GM18502 (cell line): ENCODE data around the gene GALR2.

ENCODE experiments used
- ATAC-seq: cut with Tn5 transposase; IDR thresholded peaks from one replicate; pipeline ENCODE4 v1.9.1; 2021; ENCODE audit warnings: mild to moderate bottlenecking; ENCODE audit not compliant: unreplicated experiment, poor library complexity

Gene GALR2

DNA sequence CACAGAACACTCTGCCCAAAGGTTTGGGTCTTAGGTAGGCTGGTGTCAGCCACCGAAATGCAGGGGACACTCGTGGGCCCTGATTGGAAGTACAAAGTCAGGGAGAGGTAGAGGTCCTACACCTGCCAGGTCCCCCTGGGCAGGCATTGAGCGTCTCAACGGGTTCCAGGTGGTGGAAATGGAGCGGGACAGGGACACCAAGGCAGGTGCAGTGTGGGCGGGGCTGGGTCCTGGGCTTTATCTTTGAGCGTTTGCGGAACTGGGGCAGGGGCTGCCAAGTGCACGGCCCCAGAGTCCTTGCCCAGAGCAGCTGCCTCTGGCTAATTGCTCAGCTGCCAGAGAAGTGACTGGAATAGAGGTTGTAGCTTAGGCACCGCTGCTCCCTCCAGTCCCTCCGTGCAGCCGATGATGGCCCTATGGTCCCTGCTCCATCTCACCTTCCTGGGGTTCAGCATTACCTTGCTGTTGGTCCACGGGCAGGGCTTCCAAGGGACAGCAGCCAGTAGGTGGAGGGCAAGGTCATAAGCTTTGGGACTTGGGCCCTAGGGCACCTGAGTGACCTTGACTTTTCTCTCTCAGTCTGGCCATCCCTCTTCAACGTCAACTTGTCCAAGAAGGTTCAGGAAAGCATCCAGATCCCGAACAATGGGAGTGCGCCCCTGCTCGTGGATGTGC is 4.4 kb downstream of the GALR2 start, which contains the start of gene ZACN:
Gene ZACN (plus strand): TSS at position 323 of the 675 bp plus-strand sequence. CDS start 83 bp downstream, at position 406.
- no peak for ATAC-seq

DNA sequence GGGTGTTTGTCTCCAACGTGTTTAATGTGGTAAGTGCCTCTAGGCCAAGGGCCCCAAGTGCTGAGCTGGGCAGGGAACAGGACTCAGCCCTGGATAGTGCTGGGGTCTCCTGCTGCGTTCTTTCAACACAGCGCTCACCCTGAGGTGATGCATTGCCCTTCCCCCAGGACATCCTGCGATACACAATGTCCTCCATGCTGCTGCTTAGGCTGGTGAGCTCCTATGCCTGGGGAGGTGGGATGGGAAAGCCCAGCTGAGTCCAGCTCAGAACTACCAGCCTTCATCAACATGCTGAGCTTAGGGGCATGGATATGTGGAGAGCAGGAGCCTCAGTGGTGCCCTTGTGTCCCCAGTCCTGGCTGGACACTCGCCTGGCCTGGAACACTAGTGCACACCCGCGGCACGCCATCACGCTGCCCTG is 5.0 kb downstream of the GALR2 start:
- no peak for ATAC-seq

DNA sequence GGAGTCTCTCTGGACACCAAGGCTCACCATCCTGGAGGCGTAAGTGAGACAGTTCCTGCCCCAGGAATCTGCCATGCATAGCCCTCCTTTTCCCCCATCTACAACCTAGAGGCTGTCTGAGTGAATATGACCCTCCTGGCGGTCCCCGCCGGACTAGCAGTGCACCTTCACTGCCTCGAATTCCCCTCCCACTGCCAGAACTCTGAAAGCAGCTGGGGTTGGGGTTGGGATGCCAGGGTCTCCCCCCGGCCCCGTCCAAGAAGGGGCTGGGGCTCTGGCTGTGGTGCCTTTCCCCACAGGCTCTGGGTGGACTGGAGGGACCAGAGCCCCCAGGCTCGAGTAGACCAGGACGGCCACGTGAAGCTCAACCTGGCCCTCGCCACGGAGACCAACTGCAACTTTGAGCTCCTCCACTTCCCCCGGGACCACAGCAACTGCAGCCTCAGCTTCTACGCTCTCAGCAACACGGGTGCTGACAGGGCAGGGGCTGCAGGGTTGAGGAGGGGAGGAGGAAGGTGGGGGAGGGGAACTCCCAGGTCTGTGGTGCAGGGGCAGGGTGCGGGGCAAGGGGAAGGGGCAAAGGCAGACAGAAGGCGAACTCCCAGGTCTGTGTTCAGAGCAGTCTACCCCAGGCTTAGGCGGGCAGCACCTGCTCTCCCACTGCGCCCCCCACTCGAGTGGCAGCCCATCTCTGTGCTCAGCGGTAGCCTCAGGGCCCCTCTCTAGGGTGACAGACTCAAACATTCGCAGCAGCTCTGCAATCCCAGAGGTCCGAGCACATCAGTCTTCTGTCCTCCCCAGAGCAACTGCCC is 5.6 kb downstream of the GALR2 start:
- no peak for ATAC-seq

DNA sequence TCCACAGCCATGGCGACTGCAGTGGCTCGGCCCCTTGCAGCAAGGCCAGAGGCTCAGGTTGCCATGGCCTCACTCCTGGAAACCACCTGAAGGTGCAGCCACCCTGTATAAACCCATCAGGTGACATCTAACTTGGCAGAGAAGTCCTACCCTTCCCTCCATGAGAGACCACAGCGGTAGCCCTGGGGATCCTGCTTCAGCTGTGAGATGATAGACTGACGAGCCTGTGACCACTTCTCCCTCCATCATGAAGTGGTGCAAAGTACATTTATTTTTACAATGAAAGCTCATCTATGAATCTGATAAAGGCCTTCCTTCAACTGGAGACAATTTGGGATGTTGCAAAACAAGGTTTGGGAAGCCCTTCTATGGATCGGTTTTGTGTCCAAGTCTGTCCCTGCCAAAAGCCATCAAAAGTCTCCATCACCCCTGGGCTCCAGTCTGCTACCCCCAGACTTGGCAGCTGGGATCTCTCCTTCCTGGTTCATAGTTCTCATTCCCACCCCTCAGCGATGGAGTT is 6.2 kb downstream of the GALR2 start:
- ATAC-seq, result no peak

DNA sequence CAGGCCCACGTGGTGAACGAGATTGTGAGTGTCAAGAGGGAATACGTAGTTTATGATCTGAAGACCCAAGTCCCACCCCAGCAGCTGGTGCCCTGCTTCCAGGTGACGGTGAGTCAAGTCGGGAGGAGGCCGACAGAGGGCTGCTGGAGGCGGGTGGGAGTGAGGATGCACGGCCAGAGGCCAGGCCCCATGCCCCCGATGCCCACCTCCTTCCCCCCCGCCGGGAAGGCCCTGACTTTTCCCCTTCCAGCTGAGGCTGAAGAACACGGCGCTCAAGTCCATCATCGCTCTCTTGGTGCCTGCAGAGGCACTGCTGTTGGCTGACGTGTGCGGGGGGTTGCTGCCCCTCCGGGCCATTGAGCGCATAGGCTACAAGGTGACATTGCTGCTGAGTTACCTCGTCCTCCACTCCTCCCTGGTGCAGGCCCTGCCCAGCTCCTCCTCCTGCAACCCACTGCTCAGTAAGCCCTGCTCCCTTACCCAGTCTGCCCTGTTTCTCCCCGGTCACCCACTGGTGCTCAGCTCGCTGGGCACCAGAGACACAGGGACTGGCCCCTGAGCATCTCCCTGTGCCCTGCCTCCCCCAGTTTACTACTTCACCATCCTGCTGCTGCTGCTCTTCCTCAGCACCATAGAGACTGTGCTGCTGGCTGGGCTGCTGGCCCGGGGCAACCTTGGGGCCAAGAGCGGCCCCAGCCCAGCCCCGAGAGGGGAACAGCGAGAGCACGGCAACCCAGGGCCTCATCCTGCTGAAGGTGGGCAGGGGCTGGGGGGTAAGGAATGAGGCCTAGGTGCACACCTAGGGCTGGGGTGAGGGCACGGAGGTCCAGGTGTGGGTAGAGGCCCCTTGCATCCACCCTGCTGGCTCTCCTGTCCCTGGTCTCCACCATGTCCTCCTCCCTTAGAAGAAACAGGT is 7.0 kb downstream of the GALR2 start:
- ATAC-seq, result no peak

DNA sequence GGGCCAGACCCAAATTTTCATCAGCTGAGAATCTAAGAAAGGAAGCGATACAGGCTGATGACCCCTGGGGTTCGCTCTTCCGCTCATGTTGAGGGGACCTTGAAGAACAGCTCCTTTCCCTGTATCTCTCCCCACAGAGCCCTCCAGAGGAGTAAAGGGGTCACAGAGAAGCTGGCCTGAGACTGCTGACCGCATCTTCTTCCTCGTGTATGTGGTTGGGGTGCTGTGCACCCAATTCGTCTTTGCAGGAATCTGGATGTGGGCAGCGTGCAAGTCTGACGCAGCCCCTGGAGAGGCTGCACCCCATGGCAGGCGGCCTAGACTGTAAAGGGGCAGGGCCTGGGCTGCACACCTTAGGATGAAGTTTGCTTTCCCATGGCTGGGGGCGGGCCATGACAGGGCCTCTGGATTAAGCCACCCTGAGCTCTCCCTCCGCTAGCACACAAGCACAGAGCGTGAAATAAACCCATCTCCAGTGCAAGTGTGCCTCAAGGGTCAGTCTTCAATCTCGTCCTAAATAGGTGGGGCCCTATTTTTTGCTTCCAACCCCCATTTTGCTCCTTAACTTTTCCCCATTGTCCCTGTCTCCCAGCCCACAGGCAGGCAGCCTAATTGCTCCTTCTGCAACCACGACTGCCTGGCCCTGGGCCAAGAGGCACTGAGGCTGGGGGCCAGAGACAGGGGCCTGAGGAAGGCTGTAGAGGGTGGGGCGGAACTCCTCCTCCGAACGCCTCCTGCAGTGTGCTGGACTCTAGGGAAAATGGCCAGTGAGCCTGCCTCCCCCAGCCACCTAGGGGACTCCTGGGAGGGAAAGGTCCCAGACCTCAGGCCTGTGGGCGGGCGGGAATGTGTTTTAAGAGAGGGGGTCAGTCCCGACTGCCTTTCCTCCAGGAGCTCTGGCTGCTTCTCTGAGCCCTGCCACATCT is 8.0 kb downstream of the GALR2 start:
- ATAC-seq, result no peak

DNA sequence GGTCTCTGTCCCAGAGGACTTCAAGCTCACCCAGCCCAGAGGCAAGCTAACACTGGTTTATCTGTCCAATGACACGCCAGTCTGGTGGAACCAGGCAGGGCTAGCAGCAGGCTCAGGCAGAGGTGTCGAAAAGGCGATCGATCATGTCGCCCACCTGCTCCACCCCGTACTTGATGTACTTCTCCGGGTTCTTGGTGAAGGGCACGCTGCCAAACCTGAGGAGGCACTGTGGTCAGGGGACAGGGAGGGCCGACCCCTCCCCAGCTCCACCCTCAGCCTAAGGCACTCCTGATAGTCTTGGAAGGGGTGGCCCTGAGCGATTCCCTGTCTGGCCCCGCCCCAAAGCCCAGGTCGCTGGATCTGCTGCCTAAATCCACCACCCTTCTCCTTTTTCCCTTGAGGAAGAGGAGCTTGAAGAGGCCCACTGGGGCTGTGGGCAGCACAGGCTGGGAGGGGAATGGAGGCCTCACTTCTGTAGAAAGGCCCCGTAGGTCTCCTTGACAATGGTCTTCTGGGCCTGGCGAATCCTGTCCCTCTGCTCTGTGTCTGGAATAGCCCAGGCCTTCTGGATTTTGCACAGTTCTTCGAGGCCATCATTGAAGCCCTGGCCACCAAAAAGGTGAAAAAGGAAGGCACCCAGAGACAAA is 9.1 kb downstream of the GALR2 start:
- ATAC-seq, result no peak

DNA sequence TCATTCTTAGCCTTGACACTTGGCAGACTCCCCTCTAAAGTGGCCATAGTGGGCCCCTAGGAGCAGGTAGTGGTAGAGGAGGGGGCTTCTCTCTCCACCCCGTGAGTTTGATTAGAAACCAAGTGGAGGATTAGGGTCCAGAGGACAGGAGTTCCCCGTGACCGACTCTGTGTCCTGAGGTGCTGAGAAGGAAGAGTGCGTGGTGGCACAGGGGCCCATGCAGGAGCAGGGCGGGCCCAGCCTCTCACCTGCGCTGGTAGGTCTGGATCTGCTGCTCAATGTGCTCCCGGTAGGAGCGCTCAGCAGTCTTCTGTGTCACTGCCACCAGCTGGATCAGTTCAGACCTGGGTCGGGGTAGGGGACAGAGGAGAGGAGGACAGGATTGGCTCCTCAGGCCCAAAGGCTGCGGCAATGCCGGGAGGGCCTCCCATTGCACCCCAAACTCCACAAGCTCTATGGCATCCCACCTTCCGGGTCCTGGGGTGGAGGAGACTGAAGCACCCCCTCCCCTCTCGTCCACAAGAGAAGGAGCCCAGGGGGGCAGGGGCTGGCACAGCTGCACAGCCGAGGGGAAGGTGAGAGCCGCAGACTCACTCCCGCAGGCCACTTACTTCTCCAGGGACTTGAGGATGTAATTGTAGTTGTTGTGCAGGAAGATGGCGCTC is 10.6 kb downstream of the GALR2 start:
- no peak for ATAC-seq

DNA sequence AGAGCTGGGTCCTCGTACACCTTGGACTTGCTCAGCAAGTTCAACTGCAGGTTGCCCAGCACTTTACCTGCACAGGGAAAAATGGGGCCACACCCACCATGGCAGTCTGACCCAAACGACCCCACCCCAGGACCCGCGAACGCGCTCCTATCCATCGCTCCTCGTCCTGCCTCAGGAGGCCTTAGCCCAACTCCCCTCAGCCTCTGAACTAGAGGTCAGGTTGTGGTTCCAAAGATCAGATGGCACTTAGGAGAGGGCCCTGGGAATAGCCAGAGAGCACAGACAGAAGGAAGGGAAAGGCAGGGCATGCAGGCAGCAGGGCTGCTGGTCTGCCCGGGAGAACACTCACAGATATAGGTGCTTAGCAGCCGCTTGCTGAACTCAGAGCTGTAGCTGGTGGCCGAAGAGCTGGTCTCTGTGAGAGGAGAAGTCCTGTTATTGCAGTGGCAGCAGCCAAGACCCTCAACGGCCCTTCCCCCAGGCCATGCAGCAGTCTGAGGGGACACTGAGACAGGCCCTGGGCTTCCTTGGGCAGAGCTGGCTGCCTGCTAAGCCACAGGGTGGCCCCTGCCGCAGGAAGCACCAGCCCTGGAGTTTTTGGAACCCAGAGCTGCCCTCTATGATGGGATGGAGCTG is 11.3 kb downstream of the GALR2 start:
- no peak for ATAC-seq

DNA sequence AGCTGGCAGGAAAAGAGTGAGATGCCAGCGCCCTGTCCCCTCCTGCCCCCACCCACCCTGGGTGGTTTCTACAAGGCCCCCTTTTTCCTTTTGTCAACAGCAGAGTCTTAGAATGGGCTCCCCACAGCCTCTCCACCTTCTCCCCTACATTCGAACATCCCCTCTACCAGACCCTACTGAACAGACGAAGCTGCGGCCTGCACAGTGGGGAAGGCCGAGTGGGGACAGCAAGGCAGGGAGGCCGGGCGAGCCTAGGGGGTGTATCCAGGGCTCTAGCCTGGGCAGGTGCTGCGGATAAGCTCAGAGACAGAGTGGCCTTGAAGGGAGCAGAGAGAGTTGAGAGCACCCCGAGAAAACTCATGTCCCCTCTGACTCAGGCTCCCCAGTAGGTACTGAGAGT is 11.8 kb downstream of the GALR2 start:
- ATAC-seq, result no peak

DNA sequence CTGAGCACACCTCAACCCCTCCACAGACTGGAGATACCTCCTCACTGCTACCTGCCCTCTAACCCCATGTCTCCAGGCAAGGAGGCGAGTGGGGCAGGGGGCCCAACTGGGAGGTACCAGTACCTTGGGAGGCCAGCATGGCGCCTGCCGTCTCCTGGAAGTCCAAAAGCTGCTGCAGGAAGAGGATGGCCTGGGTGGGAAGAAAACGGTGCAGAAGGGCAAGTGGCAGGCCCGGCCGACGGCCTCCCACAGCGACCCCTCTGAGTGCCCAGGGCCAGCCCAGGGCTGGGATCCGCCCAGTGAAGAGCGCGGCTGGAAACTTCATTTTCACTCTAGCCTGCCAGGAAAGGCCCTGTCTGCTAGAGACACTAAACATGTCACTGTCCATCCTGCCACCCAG is 12.9 kb downstream of the GALR2 start:
- no peak for ATAC-seq

DNA sequence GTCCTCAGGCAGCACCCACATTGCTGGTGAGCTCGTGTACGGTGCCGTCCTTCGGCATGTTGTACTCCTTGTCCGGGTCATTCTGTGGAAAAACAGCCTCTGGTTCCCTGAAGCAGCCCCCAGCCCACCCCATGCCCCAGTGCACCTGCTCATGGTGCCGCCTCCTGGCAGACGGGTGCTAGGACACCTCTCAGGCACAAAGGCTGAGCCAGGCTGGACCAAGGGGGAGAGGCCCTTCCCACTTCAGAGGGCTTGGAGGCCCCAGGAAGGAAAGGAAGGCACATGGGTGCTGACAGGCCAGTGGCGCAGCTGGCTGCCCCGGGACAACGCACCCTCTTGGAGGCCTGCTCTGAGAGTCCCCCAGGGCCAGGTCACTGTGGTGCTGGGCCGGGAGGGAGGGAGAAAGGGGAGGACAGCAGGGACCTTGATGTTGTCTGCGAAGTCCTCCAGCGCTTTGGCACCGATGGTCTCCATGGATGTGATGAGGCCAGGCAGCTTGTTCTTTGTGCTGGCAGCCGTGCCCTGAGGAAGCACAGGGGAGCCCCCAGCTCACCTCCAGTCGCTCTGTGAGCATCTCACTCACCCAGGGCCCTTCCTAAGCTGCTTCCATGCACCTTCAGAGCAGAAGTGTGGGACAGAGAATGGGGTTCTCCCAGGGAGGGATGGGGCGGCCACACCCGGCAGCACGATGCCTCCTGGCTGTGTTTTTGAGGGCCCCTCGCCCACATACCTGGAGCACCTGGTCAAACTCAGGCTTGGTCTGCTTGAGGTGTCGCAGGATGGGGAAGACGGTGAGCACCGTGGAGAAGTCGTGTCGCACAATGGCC is 13.7 kb downstream of the GALR2 start:
- no peak for ATAC-seq

DNA sequence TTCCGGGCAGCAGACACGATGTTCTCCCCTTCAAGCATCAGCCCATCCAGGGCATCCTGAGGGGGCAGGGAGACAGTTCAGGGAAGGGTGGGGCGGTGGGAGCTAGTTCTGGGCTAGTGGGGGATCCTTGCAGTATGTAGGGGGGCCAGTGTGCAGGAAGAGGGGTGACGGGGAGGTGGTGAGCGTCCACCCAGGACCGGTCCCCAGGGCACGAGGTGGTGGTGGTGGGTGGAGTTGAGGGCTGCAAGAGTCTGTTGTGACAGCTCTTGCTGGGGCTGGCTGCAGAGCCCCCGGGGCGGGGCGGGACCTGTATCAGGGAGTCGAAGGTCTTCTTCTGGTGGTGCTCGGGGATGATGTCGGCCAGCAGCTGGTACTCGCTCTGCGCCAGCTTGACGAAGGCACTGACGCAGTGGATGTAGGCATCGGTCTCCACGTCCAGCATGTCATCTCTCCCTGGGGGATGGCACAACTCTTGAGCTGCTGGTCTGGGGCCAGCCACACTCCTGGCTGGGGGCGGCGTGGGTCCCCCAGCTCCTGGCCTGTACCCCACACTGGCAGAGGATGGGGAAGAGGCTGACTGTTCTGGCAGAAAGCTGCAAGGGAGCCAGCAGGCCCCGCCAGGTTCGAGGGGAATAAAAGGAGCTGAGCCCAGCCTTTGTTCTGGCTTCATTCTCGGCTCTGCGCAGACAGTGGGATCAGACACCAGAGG is 14.4 kb downstream of the GALR2 start:
- ATAC-seq, result no peak

DNA sequence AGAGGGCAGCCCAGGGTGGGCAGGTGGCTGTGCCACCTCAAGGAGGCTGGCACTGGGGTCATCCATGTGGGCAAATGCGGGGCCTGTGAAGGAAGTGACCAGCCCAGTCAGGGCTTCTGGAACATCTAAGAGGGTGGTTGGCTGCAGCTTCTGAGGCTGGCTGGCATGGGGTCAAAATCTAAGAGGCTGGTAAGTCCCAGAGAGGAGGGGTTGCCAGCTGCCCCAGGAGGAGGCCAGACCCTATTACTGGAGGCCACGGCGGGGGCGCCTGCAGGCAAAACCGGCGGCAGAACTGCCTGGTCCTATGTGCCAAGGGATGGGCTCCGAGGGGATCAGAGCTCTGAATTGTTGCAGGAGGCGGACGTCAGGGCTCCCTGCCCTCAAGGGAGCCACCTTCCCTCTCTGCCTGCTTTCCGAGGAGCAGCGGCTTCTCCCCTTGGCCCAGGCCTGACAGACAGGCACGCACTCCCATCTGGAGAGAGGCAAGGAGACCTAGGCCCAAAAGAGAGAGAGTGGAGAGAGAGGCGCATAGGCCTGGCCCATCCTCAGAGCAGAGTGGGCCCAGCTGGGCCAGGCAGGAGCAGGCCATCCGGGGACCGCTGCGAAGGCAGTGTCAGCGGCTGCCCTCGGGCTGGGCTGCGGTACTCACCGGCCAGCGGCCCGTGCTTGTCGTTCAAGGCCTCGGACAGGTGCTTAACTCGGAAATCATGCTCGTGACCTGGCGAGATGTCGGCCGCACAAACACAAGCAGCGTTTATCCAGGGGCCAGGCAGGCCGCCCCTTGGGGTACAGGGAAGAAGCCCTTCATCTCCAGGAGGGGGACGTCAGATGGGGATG is 15.3 kb downstream of the GALR2 start:
- ATAC-seq, result no peak

DNA sequence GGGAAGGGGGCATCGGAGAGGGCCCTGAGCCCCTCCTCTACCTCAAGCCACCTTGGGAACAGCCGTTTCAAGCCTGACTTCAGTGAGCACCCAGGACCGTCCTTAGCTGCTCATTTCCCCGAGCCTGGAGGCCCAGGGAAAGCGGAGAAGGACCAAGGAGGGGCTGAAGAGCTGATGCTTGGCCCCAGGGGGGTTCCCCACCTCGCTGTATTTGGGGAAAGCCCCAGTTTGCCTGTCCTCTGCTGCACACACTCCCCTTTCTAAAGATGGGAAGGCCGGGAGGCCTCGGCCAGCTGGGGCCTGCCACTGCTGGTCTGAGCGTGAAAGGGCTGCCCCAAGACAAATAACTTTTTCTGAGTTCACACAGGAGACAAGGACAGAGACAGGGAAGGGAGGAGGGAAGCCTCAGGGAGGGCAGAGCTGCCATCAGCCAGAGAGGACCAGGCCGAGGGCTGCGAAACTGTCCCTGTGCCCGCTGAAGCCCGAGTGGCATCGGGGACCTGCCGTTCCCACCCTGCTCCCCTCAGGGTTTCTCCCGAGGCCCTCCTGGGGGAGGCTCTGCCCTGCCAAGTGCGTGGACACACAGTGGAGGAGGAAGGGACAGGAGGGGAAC is 16.0 kb downstream of the GALR2 start:
- no peak for ATAC-seq
